K562 (cell line): Measurements from ENCODE around the gene RRAD. TPM values are rescaled to one million over a fixed set of nuclear protein-coding genes. Genes with fewer than 3 reads are reported as not detected.

Source experiments
- ATAC-seq: fragments of 200-7000 bp; cut with Tn5 transposase; 3 replicates; pipeline ENCODE4 v1.9.1; 2020; ENCODE audit warnings: moderate library complexity
- BruUV-seq: library from RNA; stranded (reverse); fragments of 400-500 nt; replicated peaks from 2 replicates; lab custom pipeline; 2021; lab: Mats Ljungman, UMichigan
- CTCF ChIA-PET: fragments of 300-600 bp; formaldehyde crosslinking; extraction: SDS; loops from one replicate; lab custom pipeline; 2021; ENCODE audit warnings: low intra/inter-chr PET ratio; lab: Yijun Ruan, JAX
- POLR2A ChIA-PET: fragments of 300-600, 350-650 bp; sonication (Branson Sonifier 250); formaldehyde crosslinking; extraction: SDS; loops from one replicate; lab custom pipeline; 2021; ENCODE audit warnings: antibody characterized with exemption, inconsistent platforms; lab: Yijun Ruan, JAX
- DNase-seq, 4 experiments: peaks; one replicate each; pipeline versions ENCODE4 v3.0.0 to v3.0.0-alpha.2; 2011 to 2018; ENCODE audit warnings: low spot score in 3 of 4, mixed read lengths in 3 of 4; ENCODE audit errors: extremely low read depth in 1 of 4
- FAIRE-seq: peaks from 2 replicates; lab custom pipeline; 2011; peaks lifted over from hg19 to GRCh38; lab: Jason Lieb, UNC
- H2AFZ ChIP-seq: 2 replicates; pipeline ENCODE4 v1.6.0; 2011; ENCODE audit warnings: low read depth, low read length, control low read depth, inconsistent platforms
- H3K27ac ChIP-seq: fragments of 200-600 bp; 3 replicates; pipeline ENCODE4 v1.8.0; 2011; ENCODE audit warnings: low read depth, mild to moderate bottlenecking, control low read depth, inconsistent platforms, low read length, moderate library complexity, mixed read lengths; ENCODE audit errors: extremely low read depth
- H3K27me3 ChIP-seq, 2 experiments: fragments of 300-600 bp in 1 of 2; 2 replicates in 1 of 2; 3 replicates in 1 of 2; pipeline versions ENCODE4 v1.6.0 to v1.8.0; 2011; ENCODE audit warnings: inconsistent platforms in 2 of 2, low read length in 2 of 2, mild to moderate bottlenecking in 1 of 2, mixed read lengths in 1 of 2, moderate library complexity in 1 of 2; ENCODE audit not compliant: control insufficient read depth in 2 of 2, insufficient read depth in 2 of 2
- H3K36me3 ChIP-seq: fragments of 300-600 bp; 3 replicates; pipeline ENCODE4 v1.8.0; 2011; ENCODE audit warnings: mild to moderate bottlenecking, low read length, inconsistent platforms; ENCODE audit not compliant: control insufficient read depth, insufficient read depth
- H3K4me1 ChIP-seq, 2 experiments: fragments of 200-600 bp in 1 of 2; replicated peaks in 1 of 2; 2 replicates in 1 of 2; 3 replicates in 1 of 2; pipeline versions ENCODE4 v1.5.1 to v1.8.0; 2011; ENCODE audit warnings: inconsistent platforms in 2 of 2, low read length in 2 of 2, mild to moderate bottlenecking in 1 of 2, mixed read lengths in 1 of 2, moderate library complexity in 1 of 2; ENCODE audit not compliant: control insufficient read depth in 2 of 2, insufficient read depth in 2 of 2
- H3K4me2 ChIP-seq: 2 replicates; pipeline ENCODE4 v1.6.1; 2011; ENCODE audit warnings: low read length, control low read depth, inconsistent platforms, mixed read lengths; ENCODE audit not compliant: insufficient read depth
- H3K4me3 ChIP-seq: fragments of 200-600 bp; sonication (generic), shearing (Covaris generic); 2 replicates; pipeline ENCODE4 v1.5.1; 2016; ENCODE audit warnings: control low read depth, inconsistent platforms
- H3K79me2 ChIP-seq: fragments of 200-600 bp; 3 replicates; pipeline ENCODE4 v1.8.0; 2011; ENCODE audit warnings: low read length, inconsistent platforms; ENCODE audit not compliant: control insufficient read depth, insufficient read depth
- H3K9ac ChIP-seq, 2 experiments: 2 replicates each; pipeline versions ENCODE4 v1.6.0 to v1.6.1; 2011; ENCODE audit warnings: low read depth in 2 of 2, low read length in 2 of 2, control low read depth in 1 of 2, inconsistent platforms in 1 of 2, mild to moderate bottlenecking in 1 of 2, mixed read lengths in 1 of 2; ENCODE audit not compliant: insufficient read depth in 1 of 2
- H3K9me1 ChIP-seq: one replicate; pipeline ENCODE4 v1.6.0; 2011; ENCODE audit warnings: inconsistent platforms, mild to moderate bottlenecking, low read length, moderate library complexity; ENCODE audit not compliant: control insufficient read depth, insufficient read depth
- H3K9me3 ChIP-seq: replicated peaks from 2 replicates; pipeline ENCODE4 v1.5.1; 2011; ENCODE audit warnings: low read depth, low read length, inconsistent platforms; ENCODE audit not compliant: control insufficient read depth, insufficient read depth
- H4K20me1 ChIP-seq: replicated peaks from 2 replicates; pipeline ENCODE4 v1.6.1; 2011; ENCODE audit warnings: low read length, inconsistent platforms, mixed read lengths; ENCODE audit not compliant: control insufficient read depth, insufficient read depth
- E4F1 ChIP-seq: fragments of 250-450 bp; sonication (Bioruptor Pico); IDR thresholded peaks from 2 replicates; pipeline ENCODE4 v1.5.0; 2021; ENCODE audit warnings: mild to moderate bottlenecking, borderline replicate concordance
- EWSR1 ChIP-seq: fragments of 450-650 bp; IDR thresholded peaks from 2 replicates; pipeline ENCODE4 v1.6.1; 2018; ENCODE audit warnings: borderline replicate concordance, mild to moderate bottlenecking, low read depth, moderate library complexity; ENCODE audit not compliant: partially characterized antibody
- GATAD2A ChIP-seq: fragments of 450-650 bp; IDR thresholded peaks from 2 replicates; pipeline ENCODE4 v1.6.1; 2017
- RERE ChIP-seq: sonication (generic); formaldehyde crosslinking; IDR thresholded peaks from 2 replicates; pipeline ENCODE4 v1.8.0; 2023; ENCODE audit warnings: missing genetic modification reagents, mild to moderate bottlenecking, borderline replicate concordance
- THAP12 ChIP-seq: fragments of 250-450 bp; sonication (Bioruptor Pico); IDR thresholded peaks from 2 replicates; pipeline ENCODE4 v1.9.0; 2021; ENCODE audit warnings: mild to moderate bottlenecking, inconsistent platforms
- ZNF384 ChIP-seq: IDR thresholded peaks from 2 replicates; pipeline ENCODE4 v1.6.1; 2012; ENCODE audit warnings: low read depth, low read length, improper control_type of control experiment
- WGBS: fragments of 100-300 bp; shearing (Covaris generic); methylation state at CpG from one replicate; pipeline ENCODE4 v1.1.6; 2016; ENCODE audit warnings: low coverage, mixed read lengths; ENCODE audit not compliant: insufficient coverage; ENCODE audit errors: missing lambda C conversion rate; 5-methylcytosine and 5-hydroxymethylcytosine counted together
- in situ Hi-C: fragments of 300-500 bp; cut with MboI; formaldehyde crosslinking; loops from 4 replicates; pipeline ENCODE4 v1.15.0; 2018; ENCODE audit warnings: inconsistent platforms, mixed read lengths
- intact Hi-C: fragments of 100-400 bp; cut with micrococcal nuclease; formaldehyde crosslinking; loops from 2 replicates; pipeline ENCODE4 v1.14.2; 2022
- polyA plus RNA-seq, 8 experiments: library from polyadenylated mRNA; depleted of rRNA in 4 of 8; stranded (reverse) in 5 of 8; unstranded in 3 of 8; fragments of >200 nt; fragmentation: Nextera tagmentation in 2 of 8; fragmentation: Illumina TruSeq in 1 of 8; extraction: Ambion mirVana in 2 of 8; extraction: Trizol in 1 of 8; gene quantifications; 2 replicates each; pipeline versions ENCODE4 v1.2.1 to v1.2.3, GENCODE V29; 2011 to 2014; ENCODE audit warnings: inconsistent platforms in 1 of 8, missing spikeins in 1 of 8
- total RNA-seq, 7 experiments: library from RNA; depleted of rRNA in 6 of 7; stranded (reverse); fragments of >200 nt in 6 of 7; fragmentation: Illumina TruSeq in 2 of 7; extraction: Trizol in 2 of 7; gene quantifications; 2 replicates each; pipeline versions ENCODE4 v1.2.1 to v1.2.3, GENCODE V29; 2011 to 2021; ENCODE audit warnings: low replicate concordance in 1 of 7

Gene RRAD
- total and polyA plus RNA-seq, 9 of the 15 experiments (the other 6 are each of a cell fraction or from before 2014, with no cell fraction given), result 0.09 to 0.20 (median 0.13) TPM; not detected in 5

GRCh38 chr16:66894948-66895688 lies 30.2 kb downstream of the RRAD start (continued):
- TF ChIP-seq RERE, result no peak

GRCh38 chr16:66894055-66894454 lies 31.3 kb downstream of the RRAD start:
- no peaks in the 10 kb centered on the region for H3K79me2 ChIP-seq
- H3K9me1 ChIP-seq, result no peaks in the 10 kb centered on the region
- FAIRE-seq, result no peak
- no peak overlapping the region for H3K27ac ChIP-seq
- BruUV-seq, result no TSS peak
- ChIA-PET CTCF (interaction anchor here (2.8 to 4.3 kb wide), 2 partner anchors 31 to 34 kb away, joined by 10 to 41 read pairs; partner anchors contain the start of gene RRAD), POLR2A (interaction anchor here (3.0 kb wide), 1 partner anchor 34 kb away, joined by 15 read pairs; no protein-coding TSS in a partner anchor)
- intact Hi-C loops, result no loop called here
- no peaks in the 10 kb centered on the region for H3K27me3 ChIP-seq
- no peaks in the 10 kb centered on the region for H3K9me3 ChIP-seq
- peaks cover 4 to 15% of the 10 kb centered on the region in 2 experiments; a peak in 4 of 5 replicates for H3K4me1 ChIP-seq
- H3K4me2 ChIP-seq, result no peak overlapping the region
- H2AFZ ChIP-seq, result no peak overlapping the region
- no peak for ATAC-seq
- peaks cover 13% of the 10 kb centered on the region; the same call in 1 of the 3 replicates for H3K36me3 ChIP-seq
- DNase-seq, result no peak
- no peak overlapping the region for H3K9ac ChIP-seq
- no peak overlapping the region for H3K4me3 ChIP-seq
- in situ Hi-C loops, result no loop called here
- 55% methylated on average over 2 of the region's 2 CpGs for WGBS
- no peak for TF ChIP-seq THAP12
- no peak for TF ChIP-seq GATAD2A
- TF ChIP-seq ZNF384, result no peak
- TF ChIP-seq E4F1 (CRISPR knock-in tag), result no peak
- no peak for TF ChIP-seq EWSR1
- TF ChIP-seq, all 486 proteins: peak for 0
- H4K20me1 ChIP-seq, result no peaks in the 10 kb centered on the region
